Measurements from ENCODE around the gene ITFG1.
A peak's percentile ranks its signal among the peaks of the same experiment; 100 is the strongest.

The ITFG1 gene

GRCh38 chr16:47460711-47461597 is at the start of gene ITFG1, which contains the start of gene PHKB:
Gene ITFG1, minus strand, starts transcription at chr16:47461063. Its CDS starts 18 bp downstream, at chr16:47461045.
Gene PHKB, plus strand, starts transcription at chr16:47461331. Its CDS starts 20 bp downstream, at chr16:47461351.
- DNase-seq (ENCODE audit: low read depth in 2 of 2), result peak; percentile 83 to 95

GRCh38 chr16:47507701-47508100 is 46.8 kb upstream of the ITFG1 start:
- DNase-seq (ENCODE audit: low read depth in 2 of 2), result no peak

- no peak for DNase-seq (ENCODE audit: low read depth in 2 of 2)
Measured at GRCh38 chr16:47506800-47507199, 45.9 kb upstream of the ITFG1 start.

- DNase-seq (ENCODE audit: low read depth in 2 of 2), result no peak
Measured at GRCh38 chr16:47504599-47504998, 43.7 kb upstream of the ITFG1 start.

GRCh38 chr16:47503936-47504335 is 43.1 kb upstream of the ITFG1 start:
- no peak for DNase-seq (ENCODE audit: low read depth in 2 of 2)

- no peak for DNase-seq (ENCODE audit: low read depth in 2 of 2)
Measured at GRCh38 chr16:47499700-47500264, 38.9 kb upstream of the ITFG1 start.

GRCh38 chr16:47499080-47499699 is 38.3 kb upstream of the ITFG1 start:
- DNase-seq (ENCODE audit: low read depth in 2 of 2), result no peak

- no peak for DNase-seq (ENCODE audit: low read depth in 2 of 2)
Measured at GRCh38 chr16:47493381-47494337, 32.8 kb upstream of the ITFG1 start.

GRCh38 chr16:47492428-47493377 is 31.8 kb upstream of the ITFG1 start:
- no peak for DNase-seq (ENCODE audit: low read depth in 2 of 2)

GRCh38 chr16:47492036-47492427 is 31.2 kb upstream of the ITFG1 start:
- DNase-seq (ENCODE audit: low read depth in 2 of 2), result no peak

- DNase-seq (ENCODE audit: low read depth in 2 of 2), result no peak
Measured at GRCh38 chr16:47490471-47490870, 29.6 kb upstream of the ITFG1 start.

GRCh38 chr16:47488051-47488450 is 27.2 kb upstream of the ITFG1 start:
- DNase-seq (ENCODE audit: low read depth in 2 of 2), result no peak

- no peak for DNase-seq (ENCODE audit: low read depth in 2 of 2)
Measured at GRCh38 chr16:47486856-47487255, 26.0 kb upstream of the ITFG1 start.

- no peak for DNase-seq (ENCODE audit: low read depth in 2 of 2)
Measured at GRCh38 chr16:47483616-47484015, 22.8 kb upstream of the ITFG1 start.

- DNase-seq (ENCODE audit: low read depth in 2 of 2), result no peak
Measured at GRCh38 chr16:47481698-47482374, 21.0 kb upstream of the ITFG1 start.

- DNase-seq (ENCODE audit: low read depth in 2 of 2), result no peak
Measured at GRCh38 chr16:47480410-47480809, 19.5 kb upstream of the ITFG1 start.

GRCh38 chr16:47477679-47478078 is 16.8 kb upstream of the ITFG1 start:
- no peak for DNase-seq (ENCODE audit: low read depth in 2 of 2)

- DNase-seq (ENCODE audit: low read depth in 2 of 2), result no peak
Measured at GRCh38 chr16:47476654-47477345, 15.9 kb upstream of the ITFG1 start.

- DNase-seq (ENCODE audit: low read depth in 2 of 2), result no peak
Measured at GRCh38 chr16:47475786-47476185, 14.9 kb upstream of the ITFG1 start.

All from stimulated activated CD8-positive, alpha-beta memory T cell treated with anti-CD3 and anti-CD28 coated beads, Interleukin-7, amount 100 ng/mL, for 4 hours (primary cell).